Mesothelial cell of epicardium (in vitro differentiated cells): ENCODE measurements around the gene GEMIN5. TPM values are rescaled to one million over a fixed set of nuclear protein-coding genes. Genes with fewer than 3 reads are reported as not detected.

Source experiments
- DNase-seq, 2 experiments: peaks; one replicate each; pipeline ENCODE4 v3.0.0; 2021; ENCODE audit warnings: low spot score in 2 of 2; ENCODE audit not compliant: unreplicated experiment in 2 of 2
- H3K27ac Mint-ChIP-seq: 2 replicates; pipeline ENCODE4 v1.8.0; 2021; ENCODE audit warnings: mixed read lengths
- H3K27me3 Mint-ChIP-seq: 2 replicates; pipeline ENCODE4 v1.8.0; 2021; ENCODE audit warnings: low read depth, mixed read lengths
- H3K36me3 Mint-ChIP-seq: 2 replicates; pipeline ENCODE4 v1.8.0; 2021; ENCODE audit warnings: mixed read lengths
- H3K4me1 Mint-ChIP-seq: 2 replicates; pipeline ENCODE4 v1.8.0; 2021; ENCODE audit warnings: mixed read lengths
- H3K4me3 Mint-ChIP-seq: 2 replicates; pipeline ENCODE4 v1.8.0; 2021; ENCODE audit warnings: mild to moderate bottlenecking, moderate library complexity, mixed read lengths
- H3K9me3 Mint-ChIP-seq: 2 replicates; pipeline ENCODE4 v1.8.0; 2021; ENCODE audit warnings: mixed read lengths
- total RNA-seq: library from RNA; stranded (reverse); gene quantifications from 3 replicates; pipeline ENCODE4 v1.2.1, GENCODE V29; 2021
- TF ChIP-seq, protein P1 (sequence below): fragments of 200-600 bp; sonication (generic); IDR thresholded peaks from one replicate; pipeline ENCODE4 v1.5.0; 2021; ENCODE audit warnings: antibody characterized with exemption; ENCODE audit not compliant: unreplicated experiment

Gene GEMIN5
- total RNA-seq, 1 donor from 2014 or later, result 21.9 TPM

DNA sequence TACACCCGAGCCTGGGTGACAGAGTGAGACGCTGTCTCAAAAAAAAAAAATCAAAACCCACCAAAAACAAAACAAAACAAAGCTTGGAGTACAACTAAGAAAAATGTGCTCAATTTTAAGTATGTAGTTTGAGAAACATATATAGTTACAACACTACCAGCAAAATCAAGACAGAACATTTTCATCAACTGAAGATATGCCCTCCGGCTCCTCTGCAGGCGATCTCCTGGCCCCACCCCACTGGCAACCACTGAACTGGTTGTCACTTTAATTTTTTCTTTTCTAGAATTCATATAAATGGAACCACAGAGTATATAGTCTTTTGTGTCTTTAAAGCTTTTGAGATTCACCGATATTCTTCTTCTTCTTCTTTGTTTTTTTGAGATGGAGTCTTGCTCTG is 44.6 kb downstream of the GEMIN5 start:
- TF ChIP-seq, protein P1, sequence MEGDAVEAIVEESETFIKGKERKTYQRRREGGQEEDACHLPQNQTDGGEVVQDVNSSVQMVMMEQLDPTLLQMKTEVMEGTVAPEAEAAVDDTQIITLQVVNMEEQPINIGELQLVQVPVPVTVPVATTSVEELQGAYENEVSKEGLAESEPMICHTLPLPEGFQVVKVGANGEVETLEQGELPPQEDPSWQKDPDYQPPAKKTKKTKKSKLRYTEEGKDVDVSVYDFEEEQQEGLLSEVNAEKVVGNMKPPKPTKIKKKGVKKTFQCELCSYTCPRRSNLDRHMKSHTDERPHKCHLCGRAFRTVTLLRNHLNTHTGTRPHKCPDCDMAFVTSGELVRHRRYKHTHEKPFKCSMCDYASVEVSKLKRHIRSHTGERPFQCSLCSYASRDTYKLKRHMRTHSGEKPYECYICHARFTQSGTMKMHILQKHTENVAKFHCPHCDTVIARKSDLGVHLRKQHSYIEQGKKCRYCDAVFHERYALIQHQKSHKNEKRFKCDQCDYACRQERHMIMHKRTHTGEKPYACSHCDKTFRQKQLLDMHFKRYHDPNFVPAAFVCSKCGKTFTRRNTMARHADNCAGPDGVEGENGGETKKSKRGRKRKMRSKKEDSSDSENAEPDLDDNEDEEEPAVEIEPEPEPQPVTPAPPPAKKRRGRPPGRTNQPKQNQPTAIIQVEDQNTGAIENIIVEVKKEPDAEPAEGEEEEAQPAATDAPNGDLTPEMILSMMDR, result no peak
- H3K27ac Mint-ChIP-seq, result no peak overlapping the region
- H3K27me3 Mint-ChIP-seq, result no peaks in the 10 kb centered on the region
- no peak for DNase-seq
- H3K9me3 Mint-ChIP-seq, result no peaks in the 10 kb centered on the region
- H3K4me1 Mint-ChIP-seq, result no peaks in the 10 kb centered on the region
- no peak overlapping the region for H3K4me3 Mint-ChIP-seq
- peaks cover 57% of the 10 kb centered on the region for H3K36me3 Mint-ChIP-seq

- Mint-ChIP-seq H3K27ac (no peak overlapping the region), H3K36me3 (peaks cover 59% of the 10 kb centered on the region), H3K4me3 (no peak overlapping the region), H3K9me3 (peaks cover 2% of the 10 kb centered on the region), H3K4me1 (no peaks in the 10 kb centered on the region), H3K27me3 (no peaks in the 10 kb centered on the region)
- no peak for DNase-seq
- TF ChIP-seq, protein P1, result no peak
Observed at GRCh38 chr5:154892369-154892771, 45.6 kb downstream of the GEMIN5 start.

DNA sequence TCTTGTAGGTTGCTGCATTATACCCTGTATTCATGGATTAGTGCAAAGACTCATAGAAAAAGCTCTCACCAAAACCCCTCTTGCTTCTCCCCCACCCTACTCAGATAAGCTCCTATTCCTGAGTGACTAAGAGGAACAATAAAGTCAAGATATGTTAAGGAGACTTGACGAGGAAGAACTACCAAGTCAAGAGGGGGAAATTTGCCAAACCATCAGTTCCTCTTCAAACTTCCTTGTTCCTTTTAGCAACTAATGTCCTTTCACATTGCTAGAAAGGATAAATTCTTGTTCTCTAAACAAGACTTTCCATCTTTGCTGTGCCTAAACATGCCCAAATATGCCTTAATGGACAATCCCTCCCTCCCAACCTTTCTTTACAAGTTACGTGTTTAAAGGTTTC is 52.6 kb downstream of the GEMIN5 start:
- TF ChIP-seq, protein P1, result no peak
- Mint-ChIP-seq H3K4me1 (no peaks in the 10 kb centered on the region), H3K9me3 (peaks cover 38% of the 10 kb centered on the region), H3K4me3 (no peak overlapping the region), H3K27me3 (no peaks in the 10 kb centered on the region), H3K36me3 (peaks cover 78% of the 10 kb centered on the region), H3K27ac (no peak overlapping the region)
- DNase-seq, result no peak

DNA sequence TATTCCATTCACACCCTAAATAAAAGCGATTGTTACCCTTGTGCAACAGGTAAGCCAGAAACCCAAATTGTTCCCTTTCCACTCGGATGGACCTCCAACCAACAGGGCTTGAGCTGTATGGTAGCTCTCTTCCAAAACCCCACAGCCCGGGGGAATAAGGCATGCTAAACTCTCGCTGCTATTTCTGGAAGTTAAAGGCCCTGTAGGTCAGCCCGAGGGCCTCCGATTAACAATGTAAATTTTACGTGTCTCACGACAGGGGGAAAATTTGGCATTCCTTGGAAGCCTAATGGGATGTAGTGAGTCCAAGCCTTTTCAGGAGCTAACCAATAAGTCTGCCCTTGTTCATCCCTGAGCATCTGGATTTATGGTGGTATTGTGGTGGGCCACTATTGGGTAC is 53.6 kb downstream of the GEMIN5 start:
- TF ChIP-seq, protein P1, result no peak
- Mint-ChIP-seq H3K36me3 (peaks cover 81% of the 10 kb centered on the region), H3K27me3 (no peaks in the 10 kb centered on the region), H3K4me3 (no peak overlapping the region), H3K4me1 (no peaks in the 10 kb centered on the region), H3K9me3 (peaks cover 49% of the 10 kb centered on the region), H3K27ac (no peak overlapping the region)
- DNase-seq, result no peak

GRCh38 chr5:154881986-154882385 is 56.0 kb downstream of the GEMIN5 start:
- DNase-seq, result no peak
- TF ChIP-seq, protein P1, result no peak
- H3K36me3 Mint-ChIP-seq, result peaks cover 80% of the 10 kb centered on the region
- no peaks in the 10 kb centered on the region for H3K4me1 Mint-ChIP-seq
- H3K4me3 Mint-ChIP-seq, result no peak overlapping the region
- no peak overlapping the region for H3K27ac Mint-ChIP-seq
- H3K9me3 Mint-ChIP-seq, result peaks cover 51% of the 10 kb centered on the region
- H3K27me3 Mint-ChIP-seq, result no peaks in the 10 kb centered on the region

DNA sequence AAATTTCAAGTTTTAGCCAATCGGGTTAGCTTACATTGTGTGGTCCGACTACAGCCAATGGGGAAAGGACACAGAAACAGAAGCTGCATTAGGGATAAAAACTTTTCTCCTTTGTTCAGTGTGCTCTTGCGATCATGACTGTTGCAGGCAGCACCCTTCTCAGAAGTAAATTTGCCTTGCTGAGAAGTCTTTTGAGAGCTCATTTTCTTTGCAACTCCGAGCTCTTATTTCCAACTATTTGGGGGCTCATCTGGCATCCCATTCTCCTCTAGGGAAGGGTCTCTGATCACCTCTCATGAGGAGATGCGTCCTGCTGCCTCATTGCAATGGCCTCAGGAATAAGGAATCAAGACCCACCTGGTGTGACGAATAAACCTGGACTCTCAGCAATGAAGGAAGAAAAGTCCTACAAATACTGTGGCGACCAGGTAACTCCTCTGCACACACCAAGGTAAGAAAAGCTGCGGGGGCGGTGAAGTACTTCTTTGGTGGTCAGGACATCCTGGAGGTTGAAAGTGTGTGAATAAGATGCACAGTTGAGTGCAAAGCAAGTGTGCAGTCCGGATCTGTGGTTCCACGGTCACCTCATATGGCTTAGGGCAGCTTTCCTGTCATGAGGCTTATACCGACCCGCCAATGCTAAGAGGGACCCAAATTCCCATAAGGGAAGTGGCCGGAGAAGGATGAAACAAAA is 59.2 kb downstream of the GEMIN5 start:
- peaks cover 27% of the 10 kb centered on the region for H3K9me3 Mint-ChIP-seq
- peaks cover 74% of the 10 kb centered on the region for H3K36me3 Mint-ChIP-seq
- TF ChIP-seq, protein P1, result no peak
- H3K4me1 Mint-ChIP-seq, result no peaks in the 10 kb centered on the region
- H3K27me3 Mint-ChIP-seq, result no peaks in the 10 kb centered on the region
- no peak for DNase-seq
- H3K4me3 Mint-ChIP-seq, result no peak overlapping the region
- H3K27ac Mint-ChIP-seq, result no peak overlapping the region
